Measurements from ENCODE around the gene CCDC174. TPM values are rescaled to one million over a fixed set of nuclear protein-coding genes. Genes with fewer than 3 reads are reported as not detected.

The CCDC174 gene
- total RNA-seq, 1 donor from 2014 or later = 22.1 TPM

DNA sequence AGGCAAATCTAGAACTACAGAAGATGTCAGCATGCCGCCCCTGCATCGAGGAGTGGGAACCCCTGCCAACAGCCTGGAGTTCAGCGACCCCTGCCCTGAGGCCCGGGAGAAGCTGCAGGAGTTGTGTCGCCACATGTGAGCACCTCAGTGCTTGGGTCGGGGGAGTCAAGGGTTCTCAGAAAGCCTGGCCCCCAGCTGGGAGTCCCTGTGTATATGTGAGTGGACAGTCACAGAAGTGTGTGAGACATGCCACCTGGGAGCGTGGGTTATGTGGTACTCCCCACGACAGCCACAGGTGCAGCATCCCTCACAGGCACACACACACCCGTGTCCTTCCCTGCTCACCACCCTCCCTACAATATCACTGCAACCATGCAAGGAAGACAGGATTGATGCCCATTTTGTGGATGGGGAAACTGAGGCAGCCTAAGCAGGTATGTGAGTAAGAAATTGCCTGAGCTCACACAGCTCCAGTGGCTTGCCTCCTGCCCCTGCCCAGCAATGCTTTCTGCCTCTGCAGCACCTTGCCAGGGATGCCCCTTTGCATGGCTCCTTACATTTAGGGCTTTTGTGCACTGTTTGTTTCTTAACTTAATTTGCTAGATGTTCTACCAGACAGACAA is 51.7 kb downstream of the CCDC174 start:
- Mint-ChIP-seq H3K27ac (ENCODE audit: unreplicated experiment) (no peak overlapping the region), H3K9me3 (ENCODE audit: unreplicated experiment) (no peaks in the 10 kb centered on the region), H3K27me3 (ENCODE audit: unreplicated experiment) (no peaks in the 10 kb centered on the region), H3K36me3 (ENCODE audit: unreplicated experiment) (no peaks in the 10 kb centered on the region), H3K4me3 (ENCODE audit: unreplicated experiment) (no peak overlapping the region), H3K4me1 (ENCODE audit: low read depth, unreplicated experiment) (no peaks in the 10 kb centered on the region)
- DNase-seq = no peak
- TF ChIP-seq CTCF (IDR thresholded peaks at IDR 0.05; ENCODE audit: partially characterized antibody, unreplicated experiment) = no peak

DNA sequence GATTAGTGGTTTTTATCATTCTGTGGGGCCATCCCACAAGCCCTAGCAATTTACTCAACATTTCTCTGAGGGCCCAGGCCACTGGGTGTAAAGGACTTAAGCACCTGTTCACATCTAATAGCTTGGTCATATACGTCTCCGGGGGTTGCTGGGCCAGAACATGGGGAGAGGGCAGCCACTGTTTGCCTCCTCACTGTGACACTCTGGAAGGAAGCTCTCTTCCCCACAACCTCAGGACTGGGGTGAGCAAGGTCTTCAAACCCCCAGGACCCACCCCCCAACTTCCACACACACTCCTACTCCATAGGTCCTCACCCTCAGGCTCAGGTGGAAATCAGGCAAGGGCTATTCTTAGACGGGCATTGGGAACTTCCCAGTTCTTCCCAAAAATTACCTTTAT is 52.2 kb downstream of the CCDC174 start:
- no peaks in the 10 kb centered on the region for H3K9me3 Mint-ChIP-seq (ENCODE audit: unreplicated experiment)

DNA sequence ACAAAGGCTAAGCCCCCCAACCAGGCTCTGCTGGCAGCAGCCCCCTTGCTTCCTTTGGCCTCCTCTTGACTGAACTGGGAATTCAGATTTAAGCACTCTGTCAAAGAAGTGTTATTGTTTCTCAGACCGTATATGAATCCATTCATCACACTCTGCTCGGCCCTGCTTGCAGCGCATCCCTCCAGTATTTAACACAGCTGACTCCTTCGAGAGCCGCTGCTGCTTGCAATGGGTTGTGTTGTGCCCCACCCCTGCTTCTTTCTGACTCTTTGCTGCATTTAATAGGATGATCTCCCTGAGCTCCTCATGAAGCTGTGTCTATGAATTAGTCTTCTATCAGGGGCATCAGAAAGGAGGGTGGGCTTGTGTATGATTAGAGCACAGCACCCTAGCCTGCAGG is 54.5 kb downstream of the CCDC174 start:
- Mint-ChIP-seq H3K9me3 (ENCODE audit: unreplicated experiment) (no peaks in the 10 kb centered on the region), H3K27ac (ENCODE audit: unreplicated experiment) (no peak overlapping the region)

More for the DNA sequence above, 52.2 kb downstream of the CCDC174 start:
- H3K27ac Mint-ChIP-seq (ENCODE audit: unreplicated experiment) = no peak overlapping the region
- H3K27me3 Mint-ChIP-seq (ENCODE audit: unreplicated experiment) = no peaks in the 10 kb centered on the region
- no peak overlapping the region for H3K4me3 Mint-ChIP-seq (ENCODE audit: unreplicated experiment)
- H3K36me3 Mint-ChIP-seq (ENCODE audit: unreplicated experiment) = no peaks in the 10 kb centered on the region
- no peaks in the 10 kb centered on the region for H3K4me1 Mint-ChIP-seq (ENCODE audit: low read depth, unreplicated experiment)
- no peak for TF ChIP-seq CTCF (IDR thresholded peaks at IDR 0.05; ENCODE audit: partially characterized antibody, unreplicated experiment)
- no peak for DNase-seq

DNA sequence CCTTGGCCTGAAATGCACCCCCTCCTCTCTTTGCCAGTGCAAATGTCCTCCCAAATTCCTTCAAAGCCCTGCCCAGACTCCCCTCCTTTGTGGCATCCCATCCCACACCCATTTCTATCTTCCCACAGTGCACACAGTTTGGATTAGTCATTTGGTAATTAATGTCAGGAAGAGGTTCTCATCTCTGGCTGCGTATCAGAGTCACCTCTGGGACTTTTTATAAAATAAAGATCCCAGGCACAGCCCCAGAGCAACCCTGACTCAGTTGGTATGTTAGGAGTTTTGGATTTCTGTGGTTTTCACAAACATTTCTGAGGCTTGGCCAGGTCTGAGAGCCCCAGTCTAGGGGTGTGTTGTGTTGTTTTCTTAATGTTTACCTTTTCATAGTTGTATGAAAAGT is 65.0 kb downstream of the CCDC174 start:
- H3K36me3 Mint-ChIP-seq (ENCODE audit: unreplicated experiment) = no peaks in the 10 kb centered on the region
- H3K9me3 Mint-ChIP-seq (ENCODE audit: unreplicated experiment) = peaks cover 4% of the 10 kb centered on the region
- H3K27me3 Mint-ChIP-seq (ENCODE audit: unreplicated experiment) = no peaks in the 10 kb centered on the region
- no peak overlapping the region for H3K4me3 Mint-ChIP-seq (ENCODE audit: unreplicated experiment)
- H3K4me1 Mint-ChIP-seq (ENCODE audit: low read depth, unreplicated experiment) = no peaks in the 10 kb centered on the region
- no peak for DNase-seq
- TF ChIP-seq CTCF (IDR thresholded peaks at IDR 0.05; ENCODE audit: partially characterized antibody, unreplicated experiment) = no peak
- no peak overlapping the region for H3K27ac Mint-ChIP-seq (ENCODE audit: unreplicated experiment)

More for the DNA sequence above, 54.5 kb downstream of the CCDC174 start:
- TF ChIP-seq CTCF (IDR thresholded peaks at IDR 0.05; ENCODE audit: partially characterized antibody, unreplicated experiment) = no peak
- no peaks in the 10 kb centered on the region for H3K4me1 Mint-ChIP-seq (ENCODE audit: low read depth, unreplicated experiment)
- no peak for DNase-seq
- H3K27me3 Mint-ChIP-seq (ENCODE audit: unreplicated experiment) = no peaks in the 10 kb centered on the region
- no peak overlapping the region for H3K4me3 Mint-ChIP-seq (ENCODE audit: unreplicated experiment)
- no peaks in the 10 kb centered on the region for H3K36me3 Mint-ChIP-seq (ENCODE audit: unreplicated experiment)

- Mint-ChIP-seq H3K4me3 (ENCODE audit: unreplicated experiment) (no peak overlapping the region), H3K36me3 (ENCODE audit: unreplicated experiment) (no peaks in the 10 kb centered on the region), H3K9me3 (ENCODE audit: unreplicated experiment) (peaks cover 4% of the 10 kb centered on the region), H3K27me3 (ENCODE audit: unreplicated experiment) (no peaks in the 10 kb centered on the region), H3K4me1 (ENCODE audit: low read depth, unreplicated experiment) (no peaks in the 10 kb centered on the region), H3K27ac (ENCODE audit: unreplicated experiment) (no peak overlapping the region)
- TF ChIP-seq CTCF (IDR thresholded peaks at IDR 0.05; ENCODE audit: partially characterized antibody, unreplicated experiment) = no peak
- DNase-seq = no peak
These were observed 65.7 kb downstream of the CCDC174 start for GRCh38 chr3:14717307-14717706.
